DND-41 (cell line): ENCODE measurements around the gene SREK1IP1.

Source experiments
- ATAC-seq: fragments of 200-7000 bp; cut with Tn5 transposase; 3 replicates; pipeline ENCODE4 v1.9.1; 2021; ENCODE audit warnings: low read depth; ENCODE audit not compliant: insufficient read depth
- DNase-seq: peaks from one replicate; pipeline ENCODE4 v3.0.0-alpha.2; 2020
- H2AFZ ChIP-seq: 2 replicates; pipeline ENCODE4 v1.6.0; 2012; ENCODE audit warnings: low read depth, low read length
- H3K27ac ChIP-seq: 2 replicates; pipeline ENCODE4 v1.5.1; 2012; ENCODE audit warnings: low read length, inconsistent platforms
- H3K27me3 ChIP-seq: fragments of 200-600 bp; sonication (generic); 2 replicates; pipeline ENCODE4 v1.6.0; 2012; ENCODE audit warnings: low read length, mild to moderate bottlenecking, inconsistent platforms; ENCODE audit not compliant: insufficient read depth, poor library complexity
- H3K36me3 ChIP-seq: 2 replicates; pipeline ENCODE4 v1.5.1; 2012; ENCODE audit warnings: low read length, inconsistent platforms; ENCODE audit not compliant: insufficient read depth
- H3K4me1 ChIP-seq: 2 replicates; pipeline ENCODE4 v1.5.1; 2012; ENCODE audit warnings: mild to moderate bottlenecking, low read length; ENCODE audit not compliant: insufficient read depth
- H3K4me2 ChIP-seq: 2 replicates; pipeline ENCODE4 v1.6.0; 2012; ENCODE audit warnings: mild to moderate bottlenecking, moderate library complexity, low read length, inconsistent platforms; ENCODE audit not compliant: insufficient read depth
- H3K4me3 ChIP-seq, 2 experiments: fragments of 200-600 bp in 1 of 2; shearing (Covaris generic) in 1 of 2; 2 replicates each; pipeline ENCODE4 v1.5.1; 2012 to 2016; ENCODE audit warnings: inconsistent platforms in 2 of 2, low read length in 2 of 2, mild to moderate bottlenecking in 2 of 2, low read depth in 1 of 2, moderate library complexity in 1 of 2
- H3K79me2 ChIP-seq: 2 replicates; pipeline ENCODE4 v1.6.0; 2012; ENCODE audit warnings: low read length, inconsistent platforms; ENCODE audit not compliant: insufficient read depth
- H3K9ac ChIP-seq: 2 replicates; pipeline ENCODE4 v1.6.0; 2012; ENCODE audit warnings: low read depth, mild to moderate bottlenecking, inconsistent platforms, low read length, moderate library complexity
- H3K9me3 ChIP-seq: 2 replicates; pipeline ENCODE4 v1.5.1; 2012; ENCODE audit warnings: low read length, moderate library complexity, mild to moderate bottlenecking, inconsistent platforms; ENCODE audit not compliant: insufficient read depth, severe bottlenecking
- H4K20me1 ChIP-seq: 2 replicates; pipeline ENCODE4 v1.6.0; 2012; ENCODE audit warnings: low read length; ENCODE audit not compliant: insufficient read depth
- CTCF ChIP-seq: IDR thresholded peaks from 2 replicates; pipeline ENCODE4 v1.5.1; 2012; ENCODE audit warnings: borderline replicate concordance, low read length, moderate library complexity, mild to moderate bottlenecking; ENCODE audit not compliant: poor library complexity, severe bottlenecking; ENCODE audit errors: extremely low read depth
- EZH2 ChIP-seq: IDR thresholded peaks from 3 replicates; pipeline ENCODE4 v1.6.1; 2012; ENCODE audit warnings: borderline replicate concordance, low read depth, mild to moderate bottlenecking, moderate library complexity, low read length, inconsistent platforms; ENCODE audit not compliant: severe bottlenecking

SREK1IP1 gene

GRCh38 chr5:64784451-64785025 lies 16.0 kb upstream of the SREK1IP1 start:
- TF ChIP-seq EZH2 (no peak), CTCF (peak; percentile 84)
- H3K9me3 ChIP-seq, result no peaks in the 10 kb centered on the region
- H3K9ac ChIP-seq, result no peak overlapping the region
- peaks cover 6% of the 10 kb centered on the region; the same call in 1 of the 2 replicates for H3K79me2 ChIP-seq
- peak; percentile 72 for DNase-seq
- peak; percentile 94 for ATAC-seq
- peaks cover 30% of the 10 kb centered on the region for H3K36me3 ChIP-seq
- H3K4me1 ChIP-seq, result no peaks in the 10 kb centered on the region
- H3K4me2 ChIP-seq, result no peak overlapping the region
- H3K27ac ChIP-seq, result no peak overlapping the region
- no peaks in the 10 kb centered on the region for H4K20me1 ChIP-seq
- no peak overlapping the region for H2AFZ ChIP-seq
- H3K4me3 ChIP-seq, result no peak overlapping the region
- H3K27me3 ChIP-seq, result no peaks in the 10 kb centered on the region

- no peak overlapping the region for H3K4me3 ChIP-seq
- no peaks in the 10 kb centered on the region for H3K9me3 ChIP-seq
- no peak overlapping the region for H3K9ac ChIP-seq
- peaks cover 14% of the 10 kb centered on the region for H3K4me1 ChIP-seq
- DNase-seq (no peak), ATAC-seq (no peak)
- TF ChIP-seq CTCF (no peak), EZH2 (no peak)
- H2AFZ ChIP-seq, result no peak overlapping the region
- H3K27me3 ChIP-seq, result no peaks in the 10 kb centered on the region
- H3K36me3 ChIP-seq, result peaks cover 23% of the 10 kb centered on the region; the same call in 1 of the 2 replicates
- H3K79me2 ChIP-seq, result peaks cover 33% of the 10 kb centered on the region
- no peaks in the 10 kb centered on the region for H4K20me1 ChIP-seq
- no peak overlapping the region for H3K27ac ChIP-seq
- H3K4me2 ChIP-seq, result no peak overlapping the region
Measured at GRCh38 chr5:64775291-64775690, 6.8 kb upstream of the SREK1IP1 start.

GRCh38 chr5:64773533-64773932 lies 5.0 kb upstream of the SREK1IP1 start:
- H3K9ac ChIP-seq, result no peak overlapping the region
- peaks cover 23% of the 10 kb centered on the region for H3K36me3 ChIP-seq
- H3K27ac ChIP-seq, result no peak overlapping the region
- H3K4me1 ChIP-seq, result peaks cover 24% of the 10 kb centered on the region
- no peaks in the 10 kb centered on the region for H3K27me3 ChIP-seq
- H3K79me2 ChIP-seq, result peaks cover 43% of the 10 kb centered on the region
- no peak overlapping the region for H3K4me3 ChIP-seq
- H2AFZ ChIP-seq, result no peak overlapping the region
- TF ChIP-seq CTCF (no peak), EZH2 (no peak)
- no peak overlapping the region for H3K4me2 ChIP-seq
- ATAC-seq, result no peak
- no peak for DNase-seq
- no peaks in the 10 kb centered on the region for H3K9me3 ChIP-seq
- no peaks in the 10 kb centered on the region for H4K20me1 ChIP-seq
